NCI-H82 (cell line): ENCODE measurements around the gene TMEM247.

ENCODE experiments used
- DNase-seq: peaks from one replicate; lab custom pipeline; 2025; lab: John Stamatoyannopoulos, UW

The TMEM247 gene

GRCh38 chr2:46479265-46479664 lies at the start of gene TMEM247:
Gene TMEM247 (plus strand): TSS chr2:46479565.
- no peak for DNase-seq

DNA sequence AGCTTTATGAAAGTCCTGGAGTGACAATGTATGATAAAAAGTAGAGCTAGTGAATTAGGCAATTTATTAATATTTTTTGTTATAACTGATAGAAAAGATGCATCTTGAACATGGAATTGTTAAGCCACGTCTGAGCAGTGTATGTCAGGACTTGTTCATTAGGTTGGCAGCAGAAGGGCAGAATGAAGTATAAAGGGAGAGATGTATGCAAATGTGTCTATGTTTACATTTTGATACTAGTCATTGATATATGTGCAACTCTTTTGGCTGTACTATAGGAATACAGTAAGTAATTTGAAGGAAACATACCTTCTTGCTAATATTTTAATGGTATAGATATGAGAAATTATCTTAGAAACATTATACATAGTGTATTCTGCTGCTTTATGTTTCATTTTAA lies 49.0 kb upstream of the TMEM247 start:
- no peak for DNase-seq

- DNase-seq = no peak
Measured at GRCh38 chr2:46430992-46431391, 48.4 kb upstream of the TMEM247 start.

DNA sequence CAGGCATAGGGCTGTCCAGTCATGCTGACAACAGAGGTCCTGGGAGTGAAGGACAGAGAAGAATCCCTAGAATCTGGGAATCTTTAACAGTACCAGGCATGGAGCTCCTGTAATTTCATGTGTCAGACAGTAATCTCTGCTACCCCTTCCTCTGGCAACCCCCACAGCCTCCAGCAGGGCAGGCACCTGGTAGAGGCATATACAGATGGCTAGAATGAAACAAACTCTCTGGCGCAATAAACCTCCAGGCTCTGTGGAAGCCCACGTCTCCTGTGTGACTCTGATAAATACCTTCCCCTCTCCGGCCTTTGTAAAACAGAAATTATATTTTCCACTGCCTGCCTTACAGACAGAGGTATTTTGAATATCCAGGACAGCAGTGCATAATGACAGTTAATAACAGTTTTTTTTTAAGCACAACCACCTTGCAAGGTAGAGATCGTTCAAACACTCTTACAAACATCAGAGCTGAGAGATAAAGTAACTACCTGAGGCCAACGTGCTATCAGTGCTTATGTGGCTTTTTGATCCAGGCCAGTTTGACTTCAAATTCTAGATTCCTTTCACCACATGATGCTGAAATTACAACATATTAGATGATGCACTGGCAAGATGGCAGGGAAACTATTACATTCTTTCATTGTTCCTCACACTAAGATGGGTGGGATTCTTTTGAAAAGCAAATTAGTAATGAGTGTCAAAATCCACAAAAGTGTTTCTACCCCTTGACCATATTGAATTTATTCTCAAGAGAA lies 47.7 kb upstream of the TMEM247 start:
- peak; percentile 38 for DNase-seq

GRCh38 chr2:46434851-46435273 lies 44.5 kb upstream of the TMEM247 start:
- DNase-seq = no peak

DNA sequence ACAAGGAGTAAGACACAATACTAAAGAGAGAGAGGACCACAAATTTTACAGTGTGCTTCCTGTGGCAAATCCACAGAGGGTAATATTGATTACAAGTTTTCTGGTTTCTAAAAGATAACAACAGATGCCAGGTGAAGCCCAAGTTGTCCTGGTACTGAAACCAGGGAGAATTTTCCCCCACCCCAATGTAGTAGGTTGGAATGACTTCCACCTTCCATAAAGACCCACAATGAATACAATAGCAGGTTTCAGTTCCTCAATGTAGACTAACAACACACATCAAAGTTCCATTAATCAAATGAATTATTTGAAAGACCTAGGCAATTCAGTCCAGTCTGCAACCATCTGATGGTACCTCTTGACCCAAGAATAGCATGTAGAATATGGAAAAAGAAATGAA lies 44.0 kb upstream of the TMEM247 start:
- DNase-seq = no peak

DNA sequence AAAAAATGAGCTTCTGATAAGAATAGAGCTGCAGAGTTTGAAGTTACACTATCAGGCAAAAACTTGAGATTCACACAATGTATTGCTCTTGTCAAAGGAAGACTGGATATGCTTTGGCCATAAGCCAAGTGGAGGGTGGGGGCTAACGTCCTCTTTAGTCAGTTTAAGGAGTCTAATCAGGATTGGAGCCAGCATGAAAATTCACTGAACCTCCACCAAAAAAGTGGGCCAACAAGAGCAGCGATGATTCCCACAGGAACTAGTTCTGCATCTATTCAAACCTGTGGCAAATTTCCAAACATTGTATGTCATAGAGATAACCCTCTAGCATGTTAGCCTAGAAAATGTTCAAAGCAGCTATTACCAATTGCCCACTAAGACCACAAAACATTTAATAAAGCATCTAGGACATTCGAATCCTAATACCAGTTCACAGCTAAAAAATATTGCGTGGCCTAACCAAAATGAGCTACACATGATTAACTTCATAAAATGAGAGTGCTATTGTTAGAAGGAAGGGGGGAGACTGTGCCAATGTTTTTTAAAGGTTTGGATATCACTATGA lies 43.5 kb upstream of the TMEM247 start:
- no peak for DNase-seq

DNA sequence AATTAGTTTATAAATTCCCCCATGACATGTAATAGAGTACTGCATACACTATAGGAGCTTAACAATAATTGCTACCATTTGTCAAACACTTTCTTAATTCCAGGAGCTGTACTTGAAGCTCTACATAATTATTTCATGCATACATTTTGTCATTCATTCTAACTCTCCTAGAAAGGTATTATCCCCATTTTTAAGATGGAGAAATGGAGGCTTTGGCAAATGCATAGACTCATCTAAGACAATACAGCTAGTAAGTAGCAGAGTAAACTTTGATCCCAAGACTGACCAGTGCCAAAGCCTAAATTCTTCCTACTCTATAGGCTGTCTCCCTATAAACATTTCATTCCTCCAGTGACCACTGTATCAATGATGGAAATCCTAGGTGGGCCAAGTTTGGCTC lies 42.6 kb upstream of the TMEM247 start:
- DNase-seq = no peak

DNA sequence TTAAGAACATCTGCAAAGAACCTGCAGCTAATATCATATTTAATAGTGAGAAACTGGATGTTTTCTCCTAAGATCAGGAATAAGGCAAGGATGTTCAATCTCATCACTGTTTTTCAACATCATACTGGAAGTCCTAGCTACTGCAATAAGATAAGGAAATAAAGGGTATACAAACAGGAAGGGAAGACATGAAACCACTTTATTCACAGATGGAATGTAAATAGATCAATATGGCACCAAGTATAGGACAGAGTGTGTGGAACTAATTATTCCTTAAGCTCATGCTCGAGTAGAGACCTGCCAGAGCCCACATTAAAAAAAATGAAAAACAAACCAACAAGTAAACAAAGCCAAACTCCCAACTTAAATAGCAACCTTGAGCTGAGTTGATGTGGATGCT lies 41.3 kb upstream of the TMEM247 start:
- DNase-seq = no peak

- no peak for DNase-seq
Measured at GRCh38 chr2:46438794-46439193, 40.6 kb upstream of the TMEM247 start.

- DNase-seq = no peak
Measured at GRCh38 chr2:46439582-46439981, 39.8 kb upstream of the TMEM247 start.

GRCh38 chr2:46441838-46442712 lies 37.3 kb upstream of the TMEM247 start:
- no peak for DNase-seq

- no peak for DNase-seq
Measured at GRCh38 chr2:46444732-46445131, 34.6 kb upstream of the TMEM247 start.

DNA sequence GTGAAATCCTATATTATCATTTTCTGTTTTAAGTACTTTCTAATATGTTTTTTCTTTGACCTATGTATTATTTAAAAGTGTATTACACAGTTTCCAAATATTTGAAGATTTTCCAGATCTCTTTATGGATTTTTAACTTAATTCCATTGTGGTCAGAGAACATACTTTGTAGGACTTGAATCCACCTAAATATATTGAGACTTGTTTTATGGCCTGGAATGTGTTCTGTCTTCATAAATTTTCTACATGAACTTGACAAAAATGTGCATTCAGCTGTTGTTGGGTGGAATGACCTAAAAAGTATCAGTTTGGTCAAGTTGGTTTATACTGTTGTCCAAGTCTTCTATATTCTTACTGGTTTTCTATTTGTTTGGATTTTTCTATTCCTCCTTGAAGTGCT lies 33.8 kb upstream of the TMEM247 start:
- DNase-seq = no peak

DNA sequence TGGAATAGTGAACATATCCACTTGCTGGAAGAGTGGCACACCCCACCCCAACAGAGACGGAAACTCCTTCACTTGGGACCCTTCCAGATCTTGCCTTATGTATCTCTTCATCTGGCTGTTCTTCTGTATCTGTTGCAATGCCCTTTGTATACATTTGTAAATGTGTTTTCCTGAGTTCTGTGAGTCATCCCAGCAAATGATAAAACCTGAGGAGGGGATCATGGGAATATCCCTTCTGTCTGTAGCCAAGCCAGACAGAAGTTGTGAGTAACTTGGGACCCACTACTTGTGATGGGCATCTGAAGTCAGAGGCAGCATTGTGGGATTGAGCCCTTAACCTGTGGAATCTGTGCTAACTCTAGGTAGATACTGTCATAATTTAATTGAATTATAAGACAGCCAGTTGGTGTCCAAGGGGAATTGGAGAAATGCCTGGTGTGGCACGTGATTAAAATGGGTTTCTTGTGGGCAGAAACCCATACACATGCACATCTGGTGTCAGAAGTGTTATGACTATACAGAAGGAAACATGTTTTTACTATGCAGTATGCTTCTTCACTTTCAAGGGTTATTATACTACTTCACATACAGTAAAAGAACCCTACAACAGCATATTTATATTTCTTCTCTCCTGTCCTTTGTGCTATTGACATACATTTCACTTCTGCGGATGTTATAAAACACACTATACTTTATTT lies 32.3 kb upstream of the TMEM247 start:
- no peak for DNase-seq

DNA sequence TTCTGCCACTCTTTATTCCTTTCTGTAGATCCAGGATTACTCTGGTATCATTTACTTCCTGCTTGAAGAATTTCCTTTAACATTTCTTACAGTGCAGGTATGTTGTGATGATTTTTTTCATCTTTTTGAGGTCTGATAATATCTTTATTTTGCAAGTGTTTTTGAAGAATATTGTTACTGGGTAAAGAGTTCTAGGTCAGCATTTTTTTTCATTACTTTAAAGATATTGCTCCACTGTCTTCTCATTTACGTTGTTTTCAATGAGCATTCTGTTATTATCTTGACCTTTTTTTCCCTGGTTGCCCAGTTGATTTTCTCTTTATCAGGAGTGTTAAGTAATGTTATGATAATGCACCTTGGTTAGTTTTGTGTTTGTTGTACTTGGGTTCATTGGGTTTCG lies 31.7 kb upstream of the TMEM247 start:
- DNase-seq = no peak

- no peak for DNase-seq
Measured at GRCh38 chr2:46448111-46448510, 31.3 kb upstream of the TMEM247 start.

- DNase-seq = no peak
Measured at GRCh38 chr2:46448641-46449040, 30.7 kb upstream of the TMEM247 start.

- no peak for DNase-seq
Measured at GRCh38 chr2:46449700-46450099, 29.7 kb upstream of the TMEM247 start.

GRCh38 chr2:46451131-46451711 lies 28.1 kb upstream of the TMEM247 start:
- DNase-seq = no peak

DNA sequence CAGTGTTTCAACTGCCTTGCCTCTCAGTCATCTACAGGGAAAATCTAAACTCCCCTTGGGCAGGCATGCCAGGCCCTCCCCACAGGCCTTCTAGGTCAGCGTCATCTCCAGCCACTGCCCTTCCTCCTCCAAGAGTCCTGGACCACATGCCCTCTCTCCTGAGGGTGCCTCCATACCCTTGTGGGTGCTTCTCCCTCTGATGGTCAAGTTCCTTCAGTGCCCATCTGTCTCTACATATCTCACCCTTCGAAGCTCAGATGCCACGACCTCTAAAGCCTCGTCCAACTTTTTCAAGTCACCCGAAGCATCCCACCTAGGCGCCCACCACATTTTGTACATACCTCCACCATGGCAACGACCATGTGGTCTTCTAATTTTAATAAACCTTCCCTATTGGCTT lies 22.6 kb upstream of the TMEM247 start:
- no peak for DNase-seq
